MCF 10A (cell line): Measurements from ENCODE around the gene GPR155. TPM values are rescaled to one million over a fixed set of nuclear protein-coding genes. Genes with fewer than 3 reads are reported as not detected.
"Not testable (repeated sequence)": the region's sequence is repeated elsewhere in the genome, so short reads cannot be mapped to it uniquely, and the experiment has no call there.

ENCODE experiments used
- BruUV-seq: library from RNA; stranded (reverse); fragments of 400-500 nt; replicated peaks from 2 replicates; lab custom pipeline; 2021; lab: Mats Ljungman, UMichigan
- CTCF ChIA-PET: fragments of 300-600 bp; sonication (Branson Sonifier 250); formaldehyde crosslinking; extraction: SDS; loops from one replicate; lab custom pipeline; 2021; ENCODE audit warnings: antibody characterized with exemption, inconsistent platforms; lab: Yijun Ruan, JAX
- POLR2A ChIA-PET: fragments of 300-600, 350-650 bp; sonication (Branson Sonifier 250); formaldehyde crosslinking; extraction: SDS; loops from one replicate; lab custom pipeline; 2020; ENCODE audit warnings: antibody characterized with exemption, inconsistent platforms; lab: Yijun Ruan, JAX
- DNase-seq: peaks from one replicate; pipeline ENCODE4 v3.0.0-alpha.2; 2018; ENCODE audit not compliant: unreplicated experiment
- H3K27ac Mint-ChIP-seq: one replicate; pipeline ENCODE4 v1.8.0; 2022; ENCODE audit warnings: mild to moderate bottlenecking, low read depth, mixed read lengths; ENCODE audit not compliant: unreplicated experiment
- H3K27me3 Mint-ChIP-seq: one replicate; pipeline ENCODE4 v1.8.0; 2022; ENCODE audit warnings: mixed read lengths; ENCODE audit not compliant: insufficient read depth, unreplicated experiment
- H3K36me3 Mint-ChIP-seq: one replicate; pipeline ENCODE4 v1.8.0; 2022; ENCODE audit warnings: mild to moderate bottlenecking, moderate library complexity, mixed read lengths; ENCODE audit not compliant: insufficient read depth, unreplicated experiment
- H3K4me1 Mint-ChIP-seq: one replicate; pipeline ENCODE4 v1.8.0; 2022; ENCODE audit warnings: mixed read lengths; ENCODE audit not compliant: insufficient read depth, unreplicated experiment
- H3K4me3 Mint-ChIP-seq: one replicate; pipeline ENCODE4 v1.8.0; 2022; ENCODE audit warnings: mild to moderate bottlenecking, moderate library complexity, mixed read lengths; ENCODE audit not compliant: unreplicated experiment
- H3K9me3 Mint-ChIP-seq: one replicate; pipeline ENCODE4 v1.8.0; 2022; ENCODE audit warnings: mixed read lengths; ENCODE audit not compliant: unreplicated experiment
- intact Hi-C: fragments of 100-400 bp; cut with micrococcal nuclease; formaldehyde crosslinking; loops from 2 replicates; pipeline ENCODE4 v1.14.1; 2022
- total RNA-seq: library from RNA; stranded (reverse); gene quantifications from 2 replicates; pipeline ENCODE4 v1.2.3, GENCODE V29; 2022
- TF ChIP-seq, protein P1 (sequence below): fragments of 200-600 bp; IDR thresholded peaks from one replicate; pipeline ENCODE4 v1.8.0; 2022; ENCODE audit warnings: antibody characterized with exemption, mild to moderate bottlenecking; ENCODE audit not compliant: unreplicated experiment

GPR155 gene
- total RNA-seq, 1 experiment from 2014 or later, result 1.9 TPM

DNA sequence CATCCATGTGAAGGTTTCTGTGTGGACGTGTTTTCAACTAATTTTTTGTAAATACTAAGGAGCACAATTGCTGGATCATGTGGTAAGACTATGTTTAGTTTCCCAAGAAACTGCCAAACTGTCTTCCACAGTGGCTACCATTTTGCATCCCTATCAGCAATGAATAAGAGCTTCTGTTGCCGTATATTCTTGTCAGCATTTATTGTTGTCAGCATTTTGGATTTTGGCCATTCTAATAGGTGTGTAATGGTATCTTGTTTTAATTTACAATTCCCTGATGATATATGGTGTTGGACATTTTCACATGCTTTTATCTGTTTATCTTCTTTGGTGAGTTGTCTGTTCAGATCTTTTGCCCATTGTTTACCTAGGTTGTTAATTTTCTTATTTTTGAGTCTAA is 56.8 kb downstream of the GPR155 start:
- no peak overlapping the region for H3K27ac Mint-ChIP-seq
- no peaks in the 10 kb centered on the region for H3K27me3 Mint-ChIP-seq
- no peaks in the 10 kb centered on the region for H3K9me3 Mint-ChIP-seq
- CTCF ChIA-PET, result interaction anchor here (0.6 kb wide), 1 partner anchor 16 kb away, joined by 4 read pairs; no protein-coding TSS in a partner anchor
- no peak for DNase-seq
- no TSS peak for BruUV-seq
- H3K36me3 Mint-ChIP-seq, result peaks cover 6% of the 10 kb centered on the region
- TF ChIP-seq, protein P1, sequence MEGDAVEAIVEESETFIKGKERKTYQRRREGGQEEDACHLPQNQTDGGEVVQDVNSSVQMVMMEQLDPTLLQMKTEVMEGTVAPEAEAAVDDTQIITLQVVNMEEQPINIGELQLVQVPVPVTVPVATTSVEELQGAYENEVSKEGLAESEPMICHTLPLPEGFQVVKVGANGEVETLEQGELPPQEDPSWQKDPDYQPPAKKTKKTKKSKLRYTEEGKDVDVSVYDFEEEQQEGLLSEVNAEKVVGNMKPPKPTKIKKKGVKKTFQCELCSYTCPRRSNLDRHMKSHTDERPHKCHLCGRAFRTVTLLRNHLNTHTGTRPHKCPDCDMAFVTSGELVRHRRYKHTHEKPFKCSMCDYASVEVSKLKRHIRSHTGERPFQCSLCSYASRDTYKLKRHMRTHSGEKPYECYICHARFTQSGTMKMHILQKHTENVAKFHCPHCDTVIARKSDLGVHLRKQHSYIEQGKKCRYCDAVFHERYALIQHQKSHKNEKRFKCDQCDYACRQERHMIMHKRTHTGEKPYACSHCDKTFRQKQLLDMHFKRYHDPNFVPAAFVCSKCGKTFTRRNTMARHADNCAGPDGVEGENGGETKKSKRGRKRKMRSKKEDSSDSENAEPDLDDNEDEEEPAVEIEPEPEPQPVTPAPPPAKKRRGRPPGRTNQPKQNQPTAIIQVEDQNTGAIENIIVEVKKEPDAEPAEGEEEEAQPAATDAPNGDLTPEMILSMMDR, result no peak
- POLR2A ChIA-PET, result interaction anchor here (0.7 kb wide), 1 partner anchor 35 kb away, joined by 4 read pairs; the partner anchor contains the start of gene SCRN3
- no peak overlapping the region for H3K4me3 Mint-ChIP-seq
- no peaks in the 10 kb centered on the region for H3K4me1 Mint-ChIP-seq
- intact Hi-C loops, result no loop called here

DNA sequence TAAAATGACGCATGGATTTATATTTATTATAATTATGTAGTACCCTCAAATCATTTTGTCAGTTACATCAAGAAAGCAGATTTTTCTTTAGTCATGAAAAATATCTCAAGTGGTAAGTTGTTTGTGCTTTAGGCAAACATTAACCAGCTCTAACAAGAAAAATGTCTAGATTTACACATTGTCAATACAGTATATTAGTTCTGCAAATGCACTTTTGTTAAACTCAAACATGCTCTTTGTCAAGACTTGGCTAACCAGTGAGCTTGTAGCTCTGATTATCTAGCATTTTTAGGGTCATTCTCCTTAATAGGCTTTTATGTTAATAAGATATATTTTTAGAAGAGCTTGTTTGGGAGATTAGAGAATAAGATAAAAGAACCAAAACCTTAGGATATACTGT is 58.6 kb downstream of the GPR155 start:
- Mint-ChIP-seq H3K27ac (no peak overlapping the region), H3K4me3 (no peak overlapping the region), H3K9me3 (no peaks in the 10 kb centered on the region), H3K36me3 (peaks cover 11% of the 10 kb centered on the region), H3K27me3 (no peaks in the 10 kb centered on the region), H3K4me1 (no peaks in the 10 kb centered on the region)
- CTCF ChIA-PET, result interaction anchor here (0.6 kb wide), 2 partner anchors 269 to 726 kb away, joined by 3 to 5 read pairs; no protein-coding TSS in a partner anchor
- POLR2A ChIA-PET, result interaction anchor here (0.6 kb wide), 1 partner anchor 1651 kb away, joined by 3 read pairs; no protein-coding TSS in a partner anchor
- no peak for DNase-seq
- intact Hi-C loops, result no loop called here
- TF ChIP-seq, protein P1, result no peak
- no TSS peak for BruUV-seq

GRCh38 chr2:174412256-174412655 is 74.6 kb downstream of the GPR155 start:
- intact Hi-C loops, result no loop called here
- Mint-ChIP-seq H3K27me3 (no peaks in the 10 kb centered on the region), H3K36me3 (peaks cover 23% of the 10 kb centered on the region), H3K27ac (no peak overlapping the region), H3K4me1 (no peaks in the 10 kb centered on the region), H3K4me3 (no peak overlapping the region), H3K9me3 (no peaks in the 10 kb centered on the region)
- TF ChIP-seq, protein P1, result no peak
- no TSS peak for BruUV-seq
- ChIA-PET POLR2A (interaction anchor here (0.6 to 1.4 kb wide), 2 partner anchors 16 to 1071 kb away, joined by 4 to 5 read pairs; partner anchors contain the start of gene SCRN3), CTCF (interaction anchor here (0.5 to 0.7 kb wide), 5 partner anchors 19 to 1480 kb away, joined by 3 to 7 read pairs (median 3); no protein-coding TSS in a partner anchor)
- no peak for DNase-seq

DNA sequence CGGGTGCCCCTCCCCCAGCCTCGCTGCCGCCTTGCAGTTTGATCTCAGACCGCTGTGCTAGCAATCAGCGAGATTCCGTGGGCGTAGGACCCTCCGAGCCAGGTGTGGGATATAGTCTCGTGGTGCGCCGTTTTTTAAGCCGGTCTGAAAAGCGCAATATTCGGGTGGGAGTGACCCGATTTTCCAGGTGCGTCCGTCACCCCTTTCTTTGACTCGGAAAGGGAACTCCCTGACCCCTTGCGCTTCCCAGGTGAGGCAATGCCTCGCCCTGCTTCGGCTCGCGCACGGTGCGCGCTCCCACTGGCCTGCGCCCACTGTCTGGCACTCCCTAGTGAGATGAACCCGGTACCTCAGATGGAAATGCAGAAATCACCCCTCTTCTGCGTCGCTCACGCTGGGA is 76.8 kb downstream of the GPR155 start:
- H3K27ac Mint-ChIP-seq, CTCF ChIA-PET, DNase-seq, POLR2A ChIA-PET, intact Hi-C loops, H3K27me3 Mint-ChIP-seq, H3K9me3 Mint-ChIP-seq, BruUV-seq, H3K4me1 Mint-ChIP-seq, H3K4me3 Mint-ChIP-seq: not testable (repeated sequence)
- H3K36me3 Mint-ChIP-seq, result peaks cover 17% of the 10 kb centered on the region
